ENCODE measurements around the gene PSD2.

The PSD2 gene

DNA sequence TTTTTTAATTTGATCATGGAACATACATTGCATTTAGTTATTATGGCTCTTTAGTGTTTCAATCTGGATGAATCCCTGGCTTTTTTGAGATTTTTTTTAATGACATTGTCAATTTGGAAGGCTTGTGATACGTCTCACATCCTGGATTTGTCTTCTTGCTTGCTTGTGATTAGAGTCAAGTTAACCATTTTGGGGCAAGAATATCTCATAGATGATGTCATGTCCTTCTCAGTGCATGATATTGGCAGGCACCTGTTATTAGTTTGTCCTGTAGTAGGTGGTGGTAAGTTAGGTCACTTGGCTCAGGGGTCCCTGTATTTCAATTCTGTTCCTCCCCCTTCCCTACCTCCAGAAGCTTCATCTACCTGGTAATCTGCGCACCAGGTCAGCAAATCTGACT is 3.3 kb downstream of the PSD2 start:
- no peak overlapping the region for H3K4me2 ChIP-seq (ENCODE audit: low read length)
- no peak overlapping the region for H3K27ac ChIP-seq
- no peak overlapping the region for H2AFZ ChIP-seq
- no peaks in the 10 kb centered on the region for H3K9me3 ChIP-seq (ENCODE audit: control insufficient read depth, low read length)
- TF ChIP-seq, protein P1, sequence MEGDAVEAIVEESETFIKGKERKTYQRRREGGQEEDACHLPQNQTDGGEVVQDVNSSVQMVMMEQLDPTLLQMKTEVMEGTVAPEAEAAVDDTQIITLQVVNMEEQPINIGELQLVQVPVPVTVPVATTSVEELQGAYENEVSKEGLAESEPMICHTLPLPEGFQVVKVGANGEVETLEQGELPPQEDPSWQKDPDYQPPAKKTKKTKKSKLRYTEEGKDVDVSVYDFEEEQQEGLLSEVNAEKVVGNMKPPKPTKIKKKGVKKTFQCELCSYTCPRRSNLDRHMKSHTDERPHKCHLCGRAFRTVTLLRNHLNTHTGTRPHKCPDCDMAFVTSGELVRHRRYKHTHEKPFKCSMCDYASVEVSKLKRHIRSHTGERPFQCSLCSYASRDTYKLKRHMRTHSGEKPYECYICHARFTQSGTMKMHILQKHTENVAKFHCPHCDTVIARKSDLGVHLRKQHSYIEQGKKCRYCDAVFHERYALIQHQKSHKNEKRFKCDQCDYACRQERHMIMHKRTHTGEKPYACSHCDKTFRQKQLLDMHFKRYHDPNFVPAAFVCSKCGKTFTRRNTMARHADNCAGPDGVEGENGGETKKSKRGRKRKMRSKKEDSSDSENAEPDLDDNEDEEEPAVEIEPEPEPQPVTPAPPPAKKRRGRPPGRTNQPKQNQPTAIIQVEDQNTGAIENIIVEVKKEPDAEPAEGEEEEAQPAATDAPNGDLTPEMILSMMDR (IDR thresholded peaks at IDR 0.05), result no peak
- no peak overlapping the region for H3K4me3 ChIP-seq (ENCODE audit: low read depth, low read length)
- no peaks in the 10 kb centered on the region for H3K27me3 ChIP-seq (ENCODE audit: control insufficient read depth, insufficient read depth, low read length)
- peaks cover 3% of the 10 kb centered on the region for H3K4me1 ChIP-seq
- H3K79me2 ChIP-seq, result no peaks in the 10 kb centered on the region
- H3K9ac ChIP-seq, result no peak overlapping the region
- no peaks in the 10 kb centered on the region for H3K36me3 ChIP-seq (ENCODE audit: control insufficient read depth, insufficient read depth, low read length)

DNA sequence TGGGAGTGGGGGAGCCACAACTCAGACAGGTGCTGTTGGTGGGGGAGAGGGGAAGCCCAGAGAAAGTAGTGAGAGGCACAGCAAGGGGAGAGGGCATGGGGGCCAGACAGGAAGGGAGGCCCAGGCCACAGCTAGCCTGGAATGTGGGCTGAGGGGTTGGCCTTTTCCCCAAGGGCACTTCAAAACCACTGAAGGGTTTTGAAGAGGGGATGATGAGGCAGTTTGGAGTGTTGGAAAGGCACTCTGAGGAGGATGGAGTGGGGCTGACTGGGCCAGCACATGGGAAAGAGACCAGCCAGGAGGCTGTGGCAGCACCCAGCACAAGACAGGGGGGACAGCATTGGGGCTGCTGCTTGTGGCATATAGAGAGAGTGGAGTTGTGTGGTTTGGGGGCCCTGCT is 3.8 kb downstream of the PSD2 start:
- H3K27ac ChIP-seq, result no peak overlapping the region
- no peaks in the 10 kb centered on the region for H3K9me3 ChIP-seq (ENCODE audit: control insufficient read depth, low read length)
- H3K79me2 ChIP-seq, result no peaks in the 10 kb centered on the region
- no peaks in the 10 kb centered on the region for H3K36me3 ChIP-seq (ENCODE audit: control insufficient read depth, insufficient read depth, low read length)
- no peak overlapping the region for H3K4me2 ChIP-seq (ENCODE audit: low read length)
- no peak overlapping the region for H3K4me3 ChIP-seq (ENCODE audit: low read depth, low read length)
- no peaks in the 10 kb centered on the region for H3K27me3 ChIP-seq (ENCODE audit: control insufficient read depth, insufficient read depth, low read length)
- peaks cover 3% of the 10 kb centered on the region for H3K4me1 ChIP-seq
- no peak overlapping the region for H2AFZ ChIP-seq
- TF ChIP-seq, protein P1 (IDR thresholded peaks at IDR 0.05), result no peak
- no peak overlapping the region for H3K9ac ChIP-seq

DNA sequence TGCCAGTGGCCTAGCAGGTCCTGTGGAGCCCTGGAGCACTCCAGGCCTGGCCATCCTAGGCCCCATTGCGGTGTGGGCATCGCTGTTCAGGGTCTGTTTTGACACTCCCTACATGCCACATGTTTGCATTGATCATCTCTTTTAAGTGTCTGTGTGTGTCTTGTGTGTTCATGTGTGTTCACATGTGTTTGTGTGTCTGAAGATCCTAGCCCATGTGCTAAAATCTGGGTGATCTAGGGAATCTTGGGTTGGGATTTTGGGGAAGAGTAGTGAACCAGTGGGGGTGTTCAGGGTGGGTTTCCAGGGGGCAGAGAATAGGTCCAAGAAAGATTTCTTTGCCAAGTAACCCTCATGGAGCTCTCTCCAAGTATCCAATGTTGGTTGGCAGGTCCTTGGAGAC is 8.4 kb downstream of the PSD2 start:
- Histone ChIP-seq H3K4me1 (no peaks in the 10 kb centered on the region), H3K9me3 (ENCODE audit: control insufficient read depth, low read length) (no peaks in the 10 kb centered on the region), H3K4me2 (ENCODE audit: low read length) (no peak overlapping the region), H3K27ac (no peak overlapping the region), H2AFZ (no peak overlapping the region), H3K9ac (no peak overlapping the region), H3K4me3 (ENCODE audit: low read depth, low read length) (no peak overlapping the region), H3K27me3 (ENCODE audit: control insufficient read depth, insufficient read depth, low read length) (no peaks in the 10 kb centered on the region), H3K36me3 (ENCODE audit: control insufficient read depth, insufficient read depth, low read length) (no peaks in the 10 kb centered on the region), H3K79me2 (no peaks in the 10 kb centered on the region)
- TF ChIP-seq, protein P1 (IDR thresholded peaks at IDR 0.05), result no peak

DNA sequence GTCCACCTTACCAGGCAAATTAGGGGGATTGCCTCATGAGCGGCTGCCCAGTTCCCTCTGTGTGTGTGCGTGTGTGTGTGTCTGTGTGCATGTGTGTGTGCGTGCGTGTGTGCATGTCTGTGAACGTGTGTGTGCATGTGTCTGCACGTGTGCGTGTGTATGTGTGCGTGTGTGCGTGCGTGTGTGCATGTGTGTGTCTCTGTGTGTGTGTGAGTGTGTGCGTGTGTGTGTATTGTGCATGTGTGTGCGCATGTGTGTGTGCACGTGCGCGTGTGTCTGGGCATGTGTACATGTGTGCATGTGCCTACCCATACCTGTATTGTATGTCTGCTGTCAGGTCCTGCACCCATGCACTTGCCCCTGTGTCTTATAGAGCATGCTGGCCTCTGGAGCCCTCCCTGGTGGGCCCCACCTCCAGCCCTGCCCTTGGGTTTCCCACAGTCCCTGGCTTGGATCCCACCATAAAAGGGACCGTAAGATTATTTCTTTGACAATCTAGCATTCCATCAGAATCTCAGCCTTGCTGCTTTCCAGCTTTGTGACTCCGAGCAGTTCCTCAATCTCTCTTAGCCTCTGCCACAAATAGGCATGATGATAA is 9.3 kb downstream of the PSD2 start:
- Histone ChIP-seq H3K9me3 (ENCODE audit: control insufficient read depth, low read length) (no peaks in the 10 kb centered on the region), H3K27me3 (ENCODE audit: control insufficient read depth, insufficient read depth, low read length) (no peaks in the 10 kb centered on the region), H3K4me1 (no peaks in the 10 kb centered on the region), H3K9ac (no peak overlapping the region), H3K4me3 (ENCODE audit: low read depth, low read length) (no peak overlapping the region), H3K36me3 (ENCODE audit: control insufficient read depth, insufficient read depth, low read length) (no peaks in the 10 kb centered on the region), H2AFZ (no peak overlapping the region), H3K79me2 (no peaks in the 10 kb centered on the region), H3K27ac (no peak overlapping the region), H3K4me2 (ENCODE audit: low read length) (no peak overlapping the region)
- TF ChIP-seq, protein P1 (IDR thresholded peaks at IDR 0.05), result no peak

DNA sequence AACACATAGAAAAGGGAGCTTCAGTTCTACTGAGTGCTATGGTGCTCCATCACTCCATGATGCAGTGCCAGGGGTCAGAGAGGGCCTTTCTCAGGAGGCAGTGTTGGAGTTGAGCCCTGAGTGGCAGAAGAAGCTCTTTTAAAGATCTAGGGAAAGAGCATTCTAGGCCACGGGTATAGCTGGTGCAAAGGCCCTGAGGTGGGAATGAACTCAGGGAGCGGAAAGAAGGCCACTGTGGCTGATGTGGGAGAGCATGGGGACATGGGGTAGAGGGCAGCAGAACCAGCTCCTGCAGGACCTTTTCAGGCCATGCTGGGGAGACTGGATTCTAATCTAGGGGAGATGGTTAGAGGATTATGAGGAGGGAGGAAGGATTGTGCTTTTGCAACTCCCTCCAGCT is 9.9 kb downstream of the PSD2 start:
- H2AFZ ChIP-seq, result no peak overlapping the region
- H3K4me2 ChIP-seq (ENCODE audit: low read length), result no peak overlapping the region
- no peaks in the 10 kb centered on the region for H3K27me3 ChIP-seq (ENCODE audit: control insufficient read depth, insufficient read depth, low read length)
- H3K4me1 ChIP-seq, result no peaks in the 10 kb centered on the region
- no peak overlapping the region for H3K9ac ChIP-seq
- no peaks in the 10 kb centered on the region for H3K36me3 ChIP-seq (ENCODE audit: control insufficient read depth, insufficient read depth, low read length)
- H3K27ac ChIP-seq, result no peak overlapping the region
- H3K4me3 ChIP-seq (ENCODE audit: low read depth, low read length), result no peak overlapping the region
- H3K9me3 ChIP-seq (ENCODE audit: control insufficient read depth, low read length), result no peaks in the 10 kb centered on the region
- H3K79me2 ChIP-seq, result no peaks in the 10 kb centered on the region
- TF ChIP-seq, protein P1 (IDR thresholded peaks at IDR 0.05), result no peak

Measured in parathyroid adenoma (tissue), 2 donors.